ENCODE measurements around the gene THADA. TPM values are rescaled to one million over a fixed set of nuclear protein-coding genes. Genes with fewer than 3 reads are reported as not detected.

Gene THADA
- total RNA-seq, 4 donors from 2014 or later, result 35.7 to 49.2 (median 47.4) TPM

- Histone ChIP-seq H3K27ac (no peak overlapping the region), H3K36me3 (no peaks in the 10 kb centered on the region), H3K4me3 (no peak overlapping the region), H3K9me3 (no peaks in the 10 kb centered on the region), H3K4me1 (peaks cover 0 to 49% (median 10%) of the 10 kb centered on the region in 4 donors), H3K27me3 (no peaks in the 10 kb centered on the region)
- 79 to 84% methylated on average over 3 of the region's 3 CpGs for WGBS, 2 donors
- no peak for DNase-seq (ENCODE audit: low spot score in 2 of 2)
- TF ChIP-seq EP300 (IDR thresholded peaks at IDR 0.05), result no peak
- TF ChIP-seq CTCF (IDR thresholded peaks at IDR 0.05), result no peak
- no peak for TF ChIP-seq POLR2A (IDR thresholded peaks at IDR 0.05)
Measured at GRCh38 chr2:43488737-43489136, 107.1 kb downstream of the THADA start.

- no peak for TF ChIP-seq POLR2A (IDR thresholded peaks at IDR 0.05)
- peak; percentile 92 to 94 for TF ChIP-seq EP300 (IDR thresholded peaks at IDR 0.05)
- no peak for TF ChIP-seq CTCF (IDR thresholded peaks at IDR 0.05)
- H3K4me1 ChIP-seq, result peaks cover 0 to 70% (median 18%) of the 10 kb centered on the region in 4 donors
- H3K27me3 ChIP-seq, result no peaks in the 10 kb centered on the region
- H3K27ac ChIP-seq, result peak overlapping the region; percentile 30 to 85 (median 70)
- no peaks in the 10 kb centered on the region for H3K36me3 ChIP-seq
- H3K9me3 ChIP-seq, result no peaks in the 10 kb centered on the region
- no peak overlapping the region for H3K4me3 ChIP-seq
- peak in 1 of 2 donors; percentile 69 for DNase-seq (ENCODE audit: low spot score in 2 of 2)
Measured at GRCh38 chr2:43486603-43487002, 109.2 kb downstream of the THADA start.

- Histone ChIP-seq H3K4me3 (no peak overlapping the region), H3K27ac (peak overlapping the region in 3 of 4 donors; percentile 53 to 85 (median 61)), H3K27me3 (no peaks in the 10 kb centered on the region), H3K4me1 (peaks cover 0 to 68% (median 17%) of the 10 kb centered on the region in 4 donors), H3K36me3 (no peaks in the 10 kb centered on the region), H3K9me3 (no peaks in the 10 kb centered on the region)
- DNase-seq (ENCODE audit: low spot score in 2 of 2), result no peak
- TF ChIP-seq EP300 (IDR thresholded peaks at IDR 0.05) (no peak), CTCF (IDR thresholded peaks at IDR 0.05) (peak; percentile 43 to 88 (median 64))
Measured at GRCh38 chr2:43484323-43484930, 111.4 kb downstream of the THADA start.

- Histone ChIP-seq H3K9me3 (no peaks in the 10 kb centered on the region), H3K4me1 (peaks cover 0 to 62% (median 17%) of the 10 kb centered on the region in 4 donors), H3K27me3 (no peaks in the 10 kb centered on the region), H3K36me3 (no peaks in the 10 kb centered on the region), H3K27ac (peak overlapping the region in 3 of 4 donors; percentile 53 to 85 (median 61)), H3K4me3 (no peak overlapping the region)
- no peak for TF ChIP-seq CTCF (IDR thresholded peaks at IDR 0.05)
- peak; percentile 48 to 80 for TF ChIP-seq EP300 (IDR thresholded peaks at IDR 0.05)
- 54 to 57% methylated on average over 4 of the region's 4 CpGs for WGBS, 2 donors
- DNase-seq (ENCODE audit: low spot score in 2 of 2), result peak in 1 of 2 donors; percentile 54
Measured at GRCh38 chr2:43482961-43483360, 112.9 kb downstream of the THADA start.

- Histone ChIP-seq H3K9me3 (no peaks in the 10 kb centered on the region), H3K4me3 (no peak overlapping the region), H3K36me3 (no peaks in the 10 kb centered on the region), H3K27me3 (no peaks in the 10 kb centered on the region), H3K27ac (peak overlapping the region in 3 of 4 donors; percentile 53 to 85 (median 61)), H3K4me1 (peaks cover 0 to 62% (median 17%) of the 10 kb centered on the region in 4 donors)
- no peak for TF ChIP-seq POLR2A (IDR thresholded peaks at IDR 0.05)
- no peak for TF ChIP-seq EP300 (IDR thresholded peaks at IDR 0.05)
- TF ChIP-seq CTCF (IDR thresholded peaks at IDR 0.05), result no peak
- 88 to 90% methylated on average over 4 of the region's 4 CpGs for WGBS, 2 donors
- no peak for DNase-seq (ENCODE audit: low spot score in 2 of 2)
Measured at GRCh38 chr2:43481927-43482542, 113.8 kb downstream of the THADA start.
